Fibroblast of the aortic adventitia (primary cell): Measurements from ENCODE around the gene ST3GAL2. TPM values are rescaled to one million over a fixed set of nuclear protein-coding genes. Genes with fewer than 3 reads are reported as not detected.

ENCODE experiments used
- DNase-seq: peaks from one replicate; pipeline ENCODE4 v3.0.0-alpha.2; 2010; ENCODE audit warnings: low read depth
- H3K4me3 ChIP-seq: 2 replicates; pipeline ENCODE4 v1.5.1; 2011; ENCODE audit warnings: low read depth, mild to moderate bottlenecking, control low read depth, low read length, moderate library complexity
- total RNA-seq: library from RNA; depleted of rRNA; stranded (reverse); fragments of >200 nt; gene quantifications from 2 replicates; pipeline ENCODE4 v1.2.3, GENCODE V29; 2012; ENCODE audit warnings: low replicate concordance
- TF ChIP-seq, protein P1 (sequence below): IDR thresholded peaks from 2 replicates; pipeline ENCODE4 v1.5.1; 2011; ENCODE audit warnings: mild to moderate bottlenecking, low read length, control low read depth, inconsistent platforms; ENCODE audit not compliant: insufficient read depth

The ST3GAL2 gene, protein sequence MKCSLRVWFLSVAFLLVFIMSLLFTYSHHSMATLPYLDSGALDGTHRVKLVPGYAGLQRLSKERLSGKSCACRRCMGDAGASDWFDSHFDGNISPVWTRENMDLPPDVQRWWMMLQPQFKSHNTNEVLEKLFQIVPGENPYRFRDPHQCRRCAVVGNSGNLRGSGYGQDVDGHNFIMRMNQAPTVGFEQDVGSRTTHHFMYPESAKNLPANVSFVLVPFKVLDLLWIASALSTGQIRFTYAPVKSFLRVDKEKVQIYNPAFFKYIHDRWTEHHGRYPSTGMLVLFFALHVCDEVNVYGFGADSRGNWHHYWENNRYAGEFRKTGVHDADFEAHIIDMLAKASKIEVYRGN
- total RNA-seq: 16.7 and 18.9 TPM in 2 replicates

DNA sequence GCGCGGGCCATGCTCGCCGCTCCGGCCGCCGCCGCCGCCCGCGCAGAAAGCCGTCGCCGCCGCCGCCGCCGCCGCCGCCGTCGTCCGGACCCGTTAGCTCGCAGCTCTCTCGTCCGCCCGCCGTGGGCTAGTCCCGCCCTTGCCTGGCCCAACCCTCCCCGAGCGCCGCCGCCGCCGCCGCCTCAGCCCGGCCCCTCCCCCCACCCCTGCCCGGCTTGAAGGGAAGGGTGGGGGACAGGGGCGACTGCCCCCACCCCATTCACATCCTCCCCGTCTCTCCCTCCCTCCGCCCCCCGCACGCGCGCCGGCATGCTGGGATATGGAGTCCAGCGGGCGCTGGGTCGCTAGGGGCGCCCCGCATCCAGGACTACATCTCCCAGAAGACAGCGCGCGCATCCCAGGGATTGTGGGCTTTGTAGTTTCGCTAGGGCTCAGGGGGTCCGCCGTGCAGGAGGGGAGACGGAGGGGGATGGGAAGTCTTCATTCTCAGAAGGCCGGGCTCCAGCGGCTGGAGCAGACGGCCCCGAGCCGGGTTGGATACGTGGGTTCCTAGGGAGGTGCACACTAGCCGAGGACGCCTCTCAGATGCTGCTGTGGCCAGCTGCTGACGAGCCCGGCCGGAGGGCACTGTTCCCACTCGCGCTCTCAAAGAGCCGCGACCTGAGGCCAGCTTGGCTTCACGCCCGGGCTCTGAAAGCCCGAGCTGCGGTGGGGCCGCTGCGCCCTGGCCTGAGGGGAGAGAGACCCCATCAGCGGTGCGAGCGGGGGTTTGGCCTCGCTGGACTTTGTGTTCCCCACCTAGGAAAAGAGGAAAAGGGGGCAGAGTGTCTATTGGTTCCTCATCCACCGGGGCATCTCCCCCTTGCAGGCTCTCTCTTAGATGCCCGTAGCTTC, at the start of gene ST3GAL2:
Gene ST3GAL2 (minus strand): TSS at position 132 of the 894 bp plus-strand sequence. CDS start 40,570 bp downstream, outside the sequence.
- TF ChIP-seq, protein P1, sequence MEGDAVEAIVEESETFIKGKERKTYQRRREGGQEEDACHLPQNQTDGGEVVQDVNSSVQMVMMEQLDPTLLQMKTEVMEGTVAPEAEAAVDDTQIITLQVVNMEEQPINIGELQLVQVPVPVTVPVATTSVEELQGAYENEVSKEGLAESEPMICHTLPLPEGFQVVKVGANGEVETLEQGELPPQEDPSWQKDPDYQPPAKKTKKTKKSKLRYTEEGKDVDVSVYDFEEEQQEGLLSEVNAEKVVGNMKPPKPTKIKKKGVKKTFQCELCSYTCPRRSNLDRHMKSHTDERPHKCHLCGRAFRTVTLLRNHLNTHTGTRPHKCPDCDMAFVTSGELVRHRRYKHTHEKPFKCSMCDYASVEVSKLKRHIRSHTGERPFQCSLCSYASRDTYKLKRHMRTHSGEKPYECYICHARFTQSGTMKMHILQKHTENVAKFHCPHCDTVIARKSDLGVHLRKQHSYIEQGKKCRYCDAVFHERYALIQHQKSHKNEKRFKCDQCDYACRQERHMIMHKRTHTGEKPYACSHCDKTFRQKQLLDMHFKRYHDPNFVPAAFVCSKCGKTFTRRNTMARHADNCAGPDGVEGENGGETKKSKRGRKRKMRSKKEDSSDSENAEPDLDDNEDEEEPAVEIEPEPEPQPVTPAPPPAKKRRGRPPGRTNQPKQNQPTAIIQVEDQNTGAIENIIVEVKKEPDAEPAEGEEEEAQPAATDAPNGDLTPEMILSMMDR: peak; percentile 18
- peak; percentile 86 for DNase-seq
- peak within 1 kb of the TSS; percentile 91 for H3K4me3 ChIP-seq

DNA sequence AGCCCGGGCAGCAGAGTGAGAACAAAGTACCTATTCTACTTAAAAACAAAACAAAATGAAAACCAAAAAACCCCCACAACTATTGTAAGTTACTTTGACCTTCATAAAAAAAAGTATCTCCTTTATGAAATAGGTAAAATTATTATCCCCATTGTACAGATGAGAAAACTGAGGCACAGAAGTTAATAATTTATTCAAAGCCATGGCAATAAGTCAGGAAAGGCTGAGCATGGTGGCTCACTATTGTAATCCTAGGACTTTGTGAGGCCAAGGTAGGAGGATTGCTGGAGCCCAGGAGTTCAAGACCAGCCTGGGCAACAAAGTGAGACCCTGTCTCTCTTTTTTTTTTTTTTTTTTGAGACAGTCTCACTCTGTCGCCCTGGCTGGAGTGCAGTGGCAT, 46.0 kb upstream of the ST3GAL2 start:
- DNase-seq: no peak
- TF ChIP-seq, protein P1: no peak
- H3K4me3 ChIP-seq: no peak overlapping the region

DNA sequence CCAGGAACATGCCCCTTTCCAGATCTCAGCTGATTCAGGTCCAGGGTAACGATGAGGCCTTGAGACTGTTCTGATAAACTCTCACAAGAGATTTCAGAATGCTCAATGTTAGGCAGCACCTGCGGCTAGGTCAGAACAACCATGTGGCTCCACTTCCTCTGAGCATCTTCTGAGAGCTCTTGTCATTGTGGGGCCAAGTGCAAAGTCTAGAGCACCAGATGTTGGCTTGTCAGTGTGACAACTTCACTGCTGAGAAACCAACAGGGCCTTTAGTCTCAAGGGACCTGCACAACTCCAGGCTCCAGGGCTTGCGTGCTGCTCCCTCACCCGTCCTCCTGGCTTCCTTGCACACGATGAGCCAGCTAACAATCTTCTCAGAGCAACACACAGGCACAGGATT, 44.5 kb upstream of the ST3GAL2 start:
- H3K4me3 ChIP-seq: no peak overlapping the region
- DNase-seq: no peak

DNA sequence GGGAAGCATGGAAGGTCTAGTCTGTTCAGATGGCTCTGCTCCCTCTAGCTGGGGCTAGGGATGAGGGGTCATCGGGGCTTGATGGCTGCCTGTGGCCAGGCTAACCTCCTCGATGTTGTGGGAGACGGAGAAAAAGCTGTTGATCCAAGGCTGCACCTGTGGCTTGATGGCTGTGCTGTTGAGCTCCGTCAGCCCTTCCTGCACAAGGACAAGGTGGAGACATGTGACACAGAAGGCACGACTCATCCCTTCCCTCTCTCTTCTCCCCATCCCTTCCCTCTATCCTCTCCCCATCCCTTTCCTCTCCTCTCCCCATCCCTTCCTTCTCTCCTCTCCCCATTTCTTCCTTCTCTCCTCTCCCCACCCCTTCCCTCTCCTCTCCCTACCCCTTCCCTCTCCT, 43.7 kb upstream of the ST3GAL2 start:
- TF ChIP-seq, protein P1: no peak
- no peak for DNase-seq
- no peak overlapping the region for H3K4me3 ChIP-seq

More for the DNA sequence above, 44.5 kb upstream of the ST3GAL2 start:
- TF ChIP-seq, protein P1: no peak

DNA sequence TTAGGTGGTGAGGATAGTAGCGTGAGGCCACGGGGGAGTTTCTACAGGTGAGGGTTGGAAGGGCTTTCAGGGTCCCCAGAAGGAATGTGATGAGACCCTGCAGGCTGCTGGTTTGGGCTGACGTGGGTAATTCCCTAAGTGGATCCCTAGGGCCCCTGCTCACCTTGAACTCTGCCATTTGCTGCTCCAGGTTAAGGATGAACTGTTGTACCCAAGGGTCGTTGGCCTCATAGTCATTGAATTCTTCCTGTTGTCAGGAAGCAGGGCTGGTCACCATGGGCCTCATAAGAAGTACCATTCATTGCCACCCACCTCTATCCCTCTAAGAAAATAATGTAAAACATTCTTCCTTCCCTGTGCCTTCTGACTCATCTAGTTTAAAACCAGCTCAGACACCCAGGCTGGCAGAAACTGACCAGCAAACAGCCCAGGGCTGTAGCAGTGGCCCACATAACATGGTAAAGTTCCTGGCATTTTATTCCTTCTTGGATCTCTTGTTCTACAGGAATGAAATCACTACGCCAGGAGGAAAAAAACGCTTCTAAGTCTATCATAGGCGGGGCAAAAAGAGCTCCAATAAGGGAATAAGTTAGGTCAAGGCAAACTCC, 43.1 kb upstream of the ST3GAL2 start:
- H3K4me3 ChIP-seq: no peak overlapping the region
- TF ChIP-seq, protein P1: no peak
- DNase-seq: peak; percentile 53
